ENCODE results near the gene MAGEA3. TPM values are rescaled to one million over a fixed set of nuclear protein-coding genes. Genes with fewer than 3 reads are reported as not detected.
"Not testable (repeated sequence)": the region's sequence is repeated elsewhere in the genome, so short reads cannot be mapped to it uniquely, and the experiment has no call there.

MAGEA3 gene
- total and polyA plus RNA-seq, 2 donors (not counting 1 experiment from before 2014, with no cell fraction given) = not detected

- ChIA-PET CTCF (no interaction called here), POLR2A (no interaction called here)
- Histone ChIP-seq H3K9me3 (ENCODE audit: control extremely low read depth in 1 of 3, control insufficient read depth in 2 of 3, insufficient read depth in 1 of 3, low read length in 2 of 3) (no peaks in the 10 kb centered on the region), H3K4me2 (replicated peaks; ENCODE audit: low read depth, low read length, poor library complexity, severe bottlenecking) (no peak overlapping the region), H3K27me3 (replicated peaks in 1 of 4; ENCODE audit: control extremely low read depth in 1 of 4, control insufficient read depth in 3 of 4, insufficient read depth in 4 of 4, low read length in 3 of 4) (no peaks in the 10 kb centered on the region), H3K79me2 (ENCODE audit: control insufficient read depth, insufficient read depth, low read length) (no peaks in the 10 kb centered on the region), H4K20me1 (ENCODE audit: control insufficient read depth, insufficient read depth, low read length, poor library complexity, severe bottlenecking) (no peaks in the 10 kb centered on the region), H3K36me3 (replicated peaks in 1 of 2; ENCODE audit: control extremely low read depth in 1 of 2, control insufficient read depth in 1 of 2, extremely low read depth in 1 of 2, insufficient read depth in 2 of 2, low read length in 1 of 2) (no peaks in the 10 kb centered on the region), H3K9ac (ENCODE audit: low read length) (no peak overlapping the region), H3K27ac (ENCODE audit: low read length in 2 of 2) (no peak overlapping the region), H3K4me3 (ENCODE audit: control extremely low read depth in 1 of 5, extremely low read depth in 1 of 5, insufficient read depth in 1 of 5, low read depth in 2 of 5, low read length in 4 of 5) (no peak overlapping the region), H3K4me1 (ENCODE audit: control insufficient read depth in 2 of 2, insufficient read depth in 2 of 2, low read length in 2 of 2) (no peaks in the 10 kb centered on the region), H2AFZ (ENCODE audit: insufficient read depth, low read depth, low read length, poor library complexity, severe bottlenecking) (no peak overlapping the region)
- no peaks in the 10 kb centered on the region for H3K9me3 Mint-ChIP-seq (ENCODE audit: insufficient read depth)
- ATAC-seq (ENCODE audit: low read depth) (no peak), DNase-seq (no peak)
- WGBS (ENCODE audit: insufficient coverage) = no CpG with 5 or more reads among the region's 2 CpGs
- intact Hi-C loops (cut with micrococcal nuclease) = no loop called here
- no peaks in the 10 kb centered on the region for H3K4me1 Mint-ChIP-seq
- no peak for TF ChIP-seq CTCF (IDR thresholded peaks at IDR 0.05)
- no peaks in the 10 kb centered on the region for H3K27me3 Mint-ChIP-seq
- no peak overlapping the region for H3K4me3 Mint-ChIP-seq
- no peak overlapping the region for H3K27ac Mint-ChIP-seq
These were observed 36.5 kb downstream of the MAGEA3 start for GRCh38 chrX:152735101-152735500.

GRCh38 chrX:152735860-152736511 lies 37.4 kb downstream of the MAGEA3 start:
- intact Hi-C loops (cut with micrococcal nuclease) = no loop called here
- H3K9me3 Mint-ChIP-seq (ENCODE audit: insufficient read depth) = no peaks in the 10 kb centered on the region
- no peaks in the 10 kb centered on the region for H3K27me3 Mint-ChIP-seq
- Histone ChIP-seq H4K20me1 (ENCODE audit: control insufficient read depth, insufficient read depth, low read length, poor library complexity, severe bottlenecking) (no peaks in the 10 kb centered on the region), H3K9me3 (ENCODE audit: control extremely low read depth in 1 of 3, control insufficient read depth in 2 of 3, insufficient read depth in 1 of 3, low read length in 2 of 3) (no peaks in the 10 kb centered on the region), H3K27ac (ENCODE audit: low read length in 2 of 2) (no peak overlapping the region), H3K79me2 (ENCODE audit: control insufficient read depth, insufficient read depth, low read length) (no peaks in the 10 kb centered on the region), H3K4me1 (ENCODE audit: control insufficient read depth in 2 of 2, insufficient read depth in 2 of 2, low read length in 2 of 2) (no peaks in the 10 kb centered on the region), H3K4me3 (ENCODE audit: control extremely low read depth in 1 of 5, extremely low read depth in 1 of 5, insufficient read depth in 1 of 5, low read depth in 2 of 5, low read length in 4 of 5) (no peak overlapping the region), H2AFZ (ENCODE audit: insufficient read depth, low read depth, low read length, poor library complexity, severe bottlenecking) (no peak overlapping the region), H3K4me2 (replicated peaks; ENCODE audit: low read depth, low read length, poor library complexity, severe bottlenecking) (no peak overlapping the region), H3K36me3 (replicated peaks in 1 of 2; ENCODE audit: control extremely low read depth in 1 of 2, control insufficient read depth in 1 of 2, extremely low read depth in 1 of 2, insufficient read depth in 2 of 2, low read length in 1 of 2) (no peaks in the 10 kb centered on the region), H3K9ac (ENCODE audit: low read length) (no peak overlapping the region), H3K27me3 (replicated peaks in 1 of 4; ENCODE audit: control extremely low read depth in 1 of 4, control insufficient read depth in 3 of 4, insufficient read depth in 4 of 4, low read length in 3 of 4) (no peaks in the 10 kb centered on the region)
- H3K4me1 Mint-ChIP-seq = no peaks in the 10 kb centered on the region
- no peak overlapping the region for H3K4me3 Mint-ChIP-seq
- ChIA-PET CTCF (no interaction called here), POLR2A (no interaction called here)
- no peak overlapping the region for H3K27ac Mint-ChIP-seq
- no peak for TF ChIP-seq CTCF (IDR thresholded peaks at IDR 0.05)
- TF ChIP-seq EZH2 (IDR thresholded peaks at IDR 0.05; ENCODE audit: borderline replicate concordance, insufficient read depth, low read depth, low read length, poor library complexity, severe bottlenecking) = no peak
- 86% methylated on average over 4 of the region's 12 CpGs for WGBS (ENCODE audit: insufficient coverage)
- ATAC-seq (ENCODE audit: low read depth) = no peak
- DNase-seq = no peak

- H2AFZ ChIP-seq (ENCODE audit: insufficient read depth, low read depth, low read length, poor library complexity, severe bottlenecking); H3K79me2 ChIP-seq (ENCODE audit: control insufficient read depth, insufficient read depth, low read length); POLR2A ChIA-PET; H3K4me2 ChIP-seq (replicated peaks; ENCODE audit: low read depth, low read length, poor library complexity, severe bottlenecking); H3K4me1 ChIP-seq (ENCODE audit: control insufficient read depth in 2 of 2, insufficient read depth in 2 of 2, low read length in 2 of 2); H3K36me3 ChIP-seq (replicated peaks in 1 of 2; ENCODE audit: control extremely low read depth in 1 of 2, control insufficient read depth in 1 of 2, extremely low read depth in 1 of 2, insufficient read depth in 2 of 2, low read length in 1 of 2); H3K9ac ChIP-seq (ENCODE audit: low read length); H3K9me3 Mint-ChIP-seq (ENCODE audit: insufficient read depth); H3K27ac ChIP-seq (ENCODE audit: low read length in 2 of 2); H3K27ac Mint-ChIP-seq; H3K27me3 Mint-ChIP-seq; intact Hi-C loops (cut with micrococcal nuclease); ATAC-seq (ENCODE audit: low read depth); H3K4me3 ChIP-seq (ENCODE audit: control extremely low read depth in 1 of 5, extremely low read depth in 1 of 5, insufficient read depth in 1 of 5, low read depth in 2 of 5, low read length in 4 of 5); H3K27me3 ChIP-seq (replicated peaks in 1 of 4; ENCODE audit: control extremely low read depth in 1 of 4, control insufficient read depth in 3 of 4, insufficient read depth in 4 of 4, low read length in 3 of 4); DNase-seq; CTCF ChIA-PET; H3K4me1 Mint-ChIP-seq; H3K4me3 Mint-ChIP-seq; H3K9me3 ChIP-seq (ENCODE audit: control extremely low read depth in 1 of 3, control insufficient read depth in 2 of 3, insufficient read depth in 1 of 3, low read length in 2 of 3); H4K20me1 ChIP-seq (ENCODE audit: control insufficient read depth, insufficient read depth, low read length, poor library complexity, severe bottlenecking): not testable (repeated sequence)
- WGBS (ENCODE audit: insufficient coverage) = 86% methylated on average over 6 of the region's 12 CpGs
These were observed 37.9 kb downstream of the MAGEA3 start for GRCh38 chrX:152736528-152736927.

Data from B cell (primary cell).